Endothelial cell of umbilical vein (primary cell): ENCODE results near the gene PKNOX1. TPM values are rescaled to one million over a fixed set of nuclear protein-coding genes. Genes with fewer than 3 reads are reported as not detected.

Source experiments
- BruUV-seq: library from RNA; stranded (reverse); fragments of 400-500 nt; replicated peaks from 2 replicates; lab custom pipeline; 2021; lab: Mats Ljungman, UMichigan
- CTCF ChIA-PET: fragments of 300-600, 350-600 bp; sonication (Branson Sonifier 250); formaldehyde crosslinking; loops from one replicate; lab custom pipeline; 2021; ENCODE audit warnings: antibody characterized with exemption, inconsistent platforms; lab: Charles Lee
- POLR2A ChIA-PET: fragments of 300-600, 350-600 bp; sonication (Branson Sonifier 250); formaldehyde crosslinking; loops from one replicate; lab custom pipeline; 2021; ENCODE audit warnings: antibody characterized with exemption, inconsistent platforms; lab: Charles Lee
- DNase-seq: peaks from one replicate; pipeline ENCODE4 v3.0.0-alpha.2; 2011; ENCODE audit warnings: low read depth, low spot score
- FAIRE-seq: peaks from 2 replicates; lab custom pipeline; 2011; peaks lifted over from hg19 to GRCh38; lab: Jason Lieb, UNC
- H2AFZ ChIP-seq: 2 replicates; pipeline ENCODE4 v1.6.0; 2012; ENCODE audit warnings: low read depth, low read length, control low read depth, inconsistent platforms
- H3K27ac ChIP-seq: 2 replicates; pipeline ENCODE4 v1.5.1; 2011; ENCODE audit warnings: low read depth, mild to moderate bottlenecking, control low read depth, low read length, moderate library complexity; ENCODE audit not compliant: insufficient read depth
- H3K27me3 ChIP-seq, 2 experiments: 2 replicates each; pipeline versions ENCODE4 v1.6.0 to v1.6.1; 2011; ENCODE audit warnings: low read length in 2 of 2, mixed read lengths in 1 of 2; ENCODE audit not compliant: control insufficient read depth in 2 of 2, insufficient read depth in 2 of 2
- H3K36me3 ChIP-seq, 2 experiments: 2 replicates in 1 of 2; 3 replicates in 1 of 2; pipeline ENCODE4 v1.5.1; 2011; ENCODE audit warnings: low read length in 2 of 2, mild to moderate bottlenecking in 1 of 2, moderate library complexity in 1 of 2; ENCODE audit not compliant: control insufficient read depth in 2 of 2, insufficient read depth in 2 of 2; ENCODE audit errors: extremely low read depth in 1 of 2
- H3K4me1 ChIP-seq: 3 replicates; pipeline ENCODE4 v1.5.1; 2011; ENCODE audit warnings: mild to moderate bottlenecking, low read length; ENCODE audit not compliant: control insufficient read depth, insufficient read depth; ENCODE audit errors: extremely low read depth
- H3K4me2 ChIP-seq: 2 replicates; pipeline ENCODE4 v1.6.1; 2011; ENCODE audit warnings: low read length, control low read depth, mixed read lengths; ENCODE audit not compliant: insufficient read depth
- H3K4me3 ChIP-seq, 3 experiments: fragments of 200-600 bp in 1 of 3; sonication (generic), shearing (Covaris generic) in 1 of 3; replicated peaks in 1 of 3; 2 replicates each; pipeline ENCODE4 v1.5.1; 2011 to 2016; ENCODE audit warnings: control low read depth in 3 of 3, low read length in 3 of 3, mild to moderate bottlenecking in 2 of 3, inconsistent platforms in 1 of 3, low read depth in 1 of 3, moderate library complexity in 1 of 3; ENCODE audit not compliant: insufficient read depth in 1 of 3
- H3K79me2 ChIP-seq: 2 replicates; pipeline ENCODE4 v1.6.0; 2012; ENCODE audit warnings: low read length, inconsistent platforms; ENCODE audit not compliant: control insufficient read depth, insufficient read depth
- H3K9ac ChIP-seq: replicated peaks from 2 replicates; pipeline ENCODE3; 2011; ENCODE audit warnings: low read length, control low read depth; ENCODE audit not compliant: insufficient read depth; ENCODE audit errors: extremely low read depth
- H3K9me1 ChIP-seq: replicated peaks from 3 replicates; pipeline ENCODE4 v1.6.0; 2011; ENCODE audit warnings: mild to moderate bottlenecking, low read length; ENCODE audit not compliant: control insufficient read depth, insufficient read depth; ENCODE audit errors: extremely low read depth
- H3K9me3 ChIP-seq: replicated peaks from 2 replicates; pipeline ENCODE4 v1.5.1; 2012; ENCODE audit warnings: low read length, inconsistent platforms; ENCODE audit not compliant: control insufficient read depth, insufficient read depth
- H4K20me1 ChIP-seq: replicated peaks from 2 replicates; pipeline ENCODE3; 2011; ENCODE audit warnings: mild to moderate bottlenecking, low read length; ENCODE audit not compliant: control insufficient read depth, insufficient read depth; ENCODE audit errors: extremely low read depth
- CTCF ChIP-seq, 2 donors: IDR thresholded peaks; 1 replicate in 1 of 2; 2 replicates in 1 of 2; pipeline ENCODE4 v1.5.1; 2011; ENCODE audit warnings: low read length in 2 of 2, mild to moderate bottlenecking in 2 of 2, moderate library complexity in 2 of 2, control low read depth in 1 of 2, inconsistent platforms in 1 of 2, low read depth in 1 of 2; ENCODE audit not compliant: insufficient read depth in 1 of 2; ENCODE audit errors: extremely low read depth in 1 of 2
- EZH2 ChIP-seq: IDR thresholded peaks from 2 replicates; pipeline ENCODE4 v1.6.1; 2012; ENCODE audit warnings: borderline replicate concordance, low read depth, mild to moderate bottlenecking, moderate library complexity, low read length, inconsistent platforms; ENCODE audit not compliant: severe bottlenecking
- FOS ChIP-seq: IDR thresholded peaks from 2 replicates; pipeline ENCODE4 v1.6.1; 2011; ENCODE audit warnings: mild to moderate bottlenecking, low read length, moderate library complexity, borderline replicate concordance; ENCODE audit not compliant: insufficient read depth
- GATA2 ChIP-seq: IDR thresholded peaks from 2 replicates; pipeline ENCODE4 v1.7.0; 2011; ENCODE audit warnings: low read depth, mild to moderate bottlenecking, moderate library complexity, mixed read lengths, low read length; ENCODE audit not compliant: insufficient read length, insufficient read depth
- JUN ChIP-seq: IDR thresholded peaks from 2 replicates; pipeline ENCODE4 v1.6.1; 2011; ENCODE audit warnings: borderline replicate concordance, low read depth; ENCODE audit not compliant: insufficient read length, insufficient read depth
- MAX ChIP-seq: IDR thresholded peaks from 2 replicates; pipeline ENCODE4 v1.6.1; 2011; ENCODE audit not compliant: insufficient read depth, insufficient read length
- MYC ChIP-seq: IDR thresholded peaks from one replicate; pipeline ENCODE4 v1.6.1; 2011; ENCODE audit warnings: mild to moderate bottlenecking, low read depth, low read length
- POLR2AphosphoS5 ChIP-seq: IDR thresholded peaks from 2 replicates; pipeline ENCODE4 v1.6.1; 2012; ENCODE audit warnings: low read depth, mild to moderate bottlenecking, control low read depth, low read length, moderate library complexity; ENCODE audit not compliant: insufficient read depth
- dilution Hi-C: fragments of 300-500 bp; cut with MboI; formaldehyde crosslinking; loops from one replicate; pipeline ENCODE4 v1.15.0; 2019; ENCODE audit warnings: low sequenced_read_pairs; ENCODE audit not compliant: extremely low pct_ligation_motif_present
- intact Hi-C: fragments of 100-400 bp; cut with micrococcal nuclease; formaldehyde crosslinking; loops from one replicate; pipeline ENCODE4 v1.10.0; 2022
- polyA plus RNA-seq, 4 experiments: library from polyadenylated mRNA; depleted of rRNA in 3 of 4; stranded (reverse) in 3 of 4; unstranded in 1 of 4; fragments of >200 nt; gene quantifications; 2 replicates each; pipeline versions ENCODE4 v1.2.1 to v1.2.3, GENCODE V29; 2011 to 2012; ENCODE audit warnings: missing spikeins in 1 of 4
- total RNA-seq: library from RNA; stranded (reverse); gene quantifications from 2 replicates; pipeline ENCODE4 v1.2.3, GENCODE V29; 2021

The PKNOX1 gene
- total and polyA plus RNA-seq, 2 donors (not counting 3 experiments of a cell fraction or from before 2014, with no cell fraction given): 16.6 to 23.6 TPM

DNA sequence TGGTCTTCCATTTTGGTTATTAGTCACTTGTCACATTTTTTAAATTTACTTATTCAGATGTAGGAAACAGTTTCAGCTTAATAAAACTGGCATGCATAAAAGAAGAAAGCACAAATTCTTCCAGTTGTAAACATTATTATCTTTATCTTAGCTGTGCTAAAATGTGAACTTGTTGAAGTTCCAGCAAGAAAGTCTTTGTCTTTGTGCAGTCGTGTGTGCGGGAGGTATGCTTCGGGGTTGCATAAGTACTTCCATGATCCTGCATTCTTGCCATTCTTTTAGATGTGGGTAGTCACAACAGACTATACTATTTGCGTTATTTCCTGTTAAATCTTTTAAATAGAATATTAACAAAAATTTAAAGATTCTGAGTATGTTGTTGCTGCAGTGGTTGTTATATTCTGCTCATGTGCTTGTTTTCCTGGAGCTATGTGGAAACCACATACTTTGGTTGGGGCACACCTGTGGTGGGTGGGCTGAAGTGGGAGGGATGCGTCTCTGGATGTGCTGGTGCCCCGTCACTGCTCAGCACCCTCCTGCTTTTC, 51.3 kb downstream of the PKNOX1 start:
- Histone ChIP-seq H3K9ac (no peak overlapping the region), H3K9me3 (no peaks in the 10 kb centered on the region), H3K4me2 (no peak overlapping the region), H3K9me1 (no peaks in the 10 kb centered on the region), H3K4me3 (no peak overlapping the region), H4K20me1 (no peaks in the 10 kb centered on the region), H3K27me3 (no peaks in the 10 kb centered on the region), H3K27ac (no peak overlapping the region), H2AFZ (no peak overlapping the region), H3K36me3 (peaks cover 3 to 14% of the 10 kb centered on the region in 2 experiments), H3K4me1 (no peaks in the 10 kb centered on the region), H3K79me2 (no peaks in the 10 kb centered on the region)
- intact Hi-C loops (no loop called here), dilution Hi-C loops (no loop called here)
- ChIA-PET CTCF (no interaction called here), POLR2A (no interaction called here)
- no peak for FAIRE-seq
- DNase-seq: no peak
- no TSS peak for BruUV-seq
- TF ChIP-seq FOS: no peak
- no peak for TF ChIP-seq JUN
- no peak for TF ChIP-seq MYC
- no peak for TF ChIP-seq POLR2AphosphoS5
- no peak for TF ChIP-seq MAX
- no peak for TF ChIP-seq CTCF (IDR thresholded peaks at IDR 0.05; ENCODE audit: extremely low read depth in 1 of 2, insufficient read depth in 1 of 2, low read depth in 1 of 2, low read length in 2 of 2)
- TF ChIP-seq GATA2: no peak
- TF ChIP-seq EZH2: no peak
